H9 (cell line): ENCODE data around the gene NIM1K. TPM values are rescaled to one million over a fixed set of nuclear protein-coding genes. Genes with fewer than 3 reads are reported as not detected.

Experiments used
- DNase-seq: peaks from one replicate; pipeline ENCODE4 v3.0.0-alpha.2; 2017
- H2AFZ ChIP-seq: one replicate; pipeline ENCODE4 v1.6.1; 2013; ENCODE audit warnings: mild to moderate bottlenecking, low read length, control low read depth, moderate library complexity
- H2AK5ac ChIP-seq: 2 replicates; pipeline ENCODE4 v1.6.1; 2013; ENCODE audit warnings: low read length, control low read depth, mixed read lengths; ENCODE audit not compliant: insufficient read length
- H2BK120ac ChIP-seq: one replicate; pipeline ENCODE4 v1.6.1; 2013; ENCODE audit warnings: low read depth, mild to moderate bottlenecking, low read length, control low read depth, inconsistent platforms; ENCODE audit not compliant: poor library complexity, severe bottlenecking
- H2BK12ac ChIP-seq: 2 replicates; pipeline ENCODE4 v1.6.1; 2013; ENCODE audit warnings: low read length, control low read depth, mixed read lengths, low read depth; ENCODE audit not compliant: insufficient read length
- H2BK15ac ChIP-seq: 2 replicates; pipeline ENCODE4 v1.6.1; 2013; ENCODE audit warnings: low read depth, low read length, control low read depth
- H2BK20ac ChIP-seq: one replicate; pipeline ENCODE4 v1.6.1; 2013; ENCODE audit warnings: low read depth, mild to moderate bottlenecking, low read length, control low read depth, inconsistent platforms; ENCODE audit not compliant: poor library complexity, severe bottlenecking
- H2BK5ac ChIP-seq: 2 replicates; pipeline ENCODE4 v1.6.1; 2013; ENCODE audit warnings: low read length, control low read depth, mixed read lengths; ENCODE audit not compliant: insufficient read length
- H3K14ac ChIP-seq: 2 replicates; pipeline ENCODE4 v1.6.1; 2013; ENCODE audit warnings: low read length, control low read depth; ENCODE audit not compliant: insufficient read depth
- H3K18ac ChIP-seq: 2 replicates; pipeline ENCODE4 v1.6.1; 2013; ENCODE audit warnings: low read depth, mild to moderate bottlenecking, mixed read lengths, low read length, control low read depth; ENCODE audit not compliant: insufficient read length
- H3K23ac ChIP-seq: 2 replicates; pipeline ENCODE4 v1.6.1; 2013; ENCODE audit warnings: low read length, control low read depth, mixed read lengths, low read depth; ENCODE audit not compliant: insufficient read length
- H3K23me2 ChIP-seq: 2 replicates; pipeline ENCODE4 v1.6.1; 2013; ENCODE audit warnings: low read depth, mild to moderate bottlenecking, mixed read lengths, low read length, control low read depth; ENCODE audit not compliant: insufficient read length, poor library complexity, severe bottlenecking
- H3K27ac ChIP-seq: 2 replicates; pipeline ENCODE4 v1.5.1; 2013; ENCODE audit warnings: low read length, control low read depth, mixed read lengths, low read depth; ENCODE audit not compliant: insufficient read length
- H3K27me3 ChIP-seq: 2 replicates; pipeline ENCODE4 v1.6.1; 2013; ENCODE audit warnings: low read length, control low read depth, inconsistent platforms; ENCODE audit not compliant: insufficient read depth
- H3K4ac ChIP-seq: 2 replicates; pipeline ENCODE4 v1.6.1; 2013; ENCODE audit warnings: low read depth, mild to moderate bottlenecking, control low read depth, inconsistent platforms, low read length, moderate library complexity
- H3K4me1 ChIP-seq: 2 replicates; pipeline ENCODE4 v1.6.1; 2013; ENCODE audit warnings: low read length, control low read depth, inconsistent platforms; ENCODE audit not compliant: insufficient read depth
- H3K4me2 ChIP-seq: 2 replicates; pipeline ENCODE4 v1.6.1; 2013; ENCODE audit warnings: low read length, control low read depth, mixed read lengths; ENCODE audit not compliant: insufficient read length, insufficient read depth
- H3K56ac ChIP-seq: 2 replicates; pipeline ENCODE4 v1.6.1; 2013; ENCODE audit warnings: low read depth, mild to moderate bottlenecking, mixed read lengths, low read length, control low read depth; ENCODE audit not compliant: insufficient read length
- H3K79me1 ChIP-seq: 2 replicates; pipeline ENCODE4 v1.6.1; 2013; ENCODE audit warnings: low read depth, mild to moderate bottlenecking, moderate library complexity, low read length, control low read depth, inconsistent platforms; ENCODE audit not compliant: insufficient read depth, poor library complexity, severe bottlenecking
- H3K79me2 ChIP-seq: 2 replicates; pipeline ENCODE4 v1.6.1; 2013; ENCODE audit warnings: low read length, control low read depth, inconsistent platforms; ENCODE audit not compliant: insufficient read depth
- H3K9ac ChIP-seq: 2 replicates; pipeline ENCODE4 v1.6.1; 2013; ENCODE audit warnings: low read length, control low read depth, mixed read lengths; ENCODE audit not compliant: insufficient read length; ENCODE audit errors: extremely low read depth
- H3K9me3 ChIP-seq: one replicate; pipeline ENCODE4 v1.6.1; 2013; ENCODE audit warnings: low read depth, low read length, inconsistent platforms; ENCODE audit not compliant: control insufficient read depth
- H3T11ph ChIP-seq: one replicate; pipeline ENCODE4 v1.6.1; 2013; ENCODE audit warnings: mild to moderate bottlenecking, low read length, control low read depth, inconsistent platforms
- H4K20me1 ChIP-seq: one replicate; pipeline ENCODE4 v1.6.1; 2013; ENCODE audit not compliant: control insufficient read depth, insufficient read length, insufficient read depth
- H4K5ac ChIP-seq: 2 replicates; pipeline ENCODE4 v1.6.1; 2013; ENCODE audit warnings: low read depth, mild to moderate bottlenecking, mixed read lengths, low read length, control low read depth; ENCODE audit not compliant: insufficient read length
- H4K8ac ChIP-seq: replicated peaks from 2 replicates; pipeline ENCODE4 v1.6.1; 2013; ENCODE audit warnings: low read length, control low read depth, mixed read lengths, low read depth; ENCODE audit not compliant: insufficient read length
- H4K91ac ChIP-seq: 2 replicates; pipeline ENCODE4 v1.6.1; 2013; ENCODE audit warnings: low read depth, mild to moderate bottlenecking, moderate library complexity, mixed read lengths, low read length, control low read depth; ENCODE audit not compliant: insufficient read length
- H3K27ac Mint-ChIP-seq, 3 experiments: 2 replicates in 2 of 3; 3 replicates in 1 of 3; pipeline ENCODE4 v1.8.0; 2020 to 2021; ENCODE audit warnings: mixed read lengths in 3 of 3, mild to moderate bottlenecking in 1 of 3, moderate library complexity in 1 of 3
- H3K27me3 Mint-ChIP-seq: 2 replicates; pipeline ENCODE4 v1.8.0; 2021; ENCODE audit warnings: low read depth, mild to moderate bottlenecking, moderate library complexity, mixed read lengths
- H3K36me3 Mint-ChIP-seq, 3 experiments: 2 replicates in 2 of 3; 3 replicates in 1 of 3; pipeline ENCODE4 v1.8.0; 2020 to 2021; ENCODE audit warnings: low read depth in 3 of 3, mixed read lengths in 3 of 3; ENCODE audit not compliant: insufficient read depth in 1 of 3
- H3K4me1 Mint-ChIP-seq, 2 experiments: 2 replicates each; pipeline ENCODE4 v1.8.0; 2020; ENCODE audit warnings: mixed read lengths in 2 of 2
- H3K4me3 Mint-ChIP-seq, 2 experiments: 2 replicates in 1 of 2; 3 replicates in 1 of 2; pipeline ENCODE4 v1.8.0; 2020 to 2021; ENCODE audit warnings: mild to moderate bottlenecking in 2 of 2, mixed read lengths in 2 of 2, moderate library complexity in 1 of 2
- H3K9me3 Mint-ChIP-seq, 2 experiments: 2 replicates in 1 of 2; 3 replicates in 1 of 2; pipeline ENCODE4 v1.8.0; 2020; ENCODE audit warnings: mild to moderate bottlenecking in 2 of 2, mixed read lengths in 2 of 2, moderate library complexity in 1 of 2
- WGBS: extraction: QIAGEN DNeasy Blood & Tissue Kit; methylation state at CpG from one replicate; pipeline ENCODE4 v1.1.7; 2013; ENCODE audit warnings: missing lambda C conversion rate, low lambda C conversion rate, mixed read lengths; ENCODE audit not compliant: insufficient read length; ENCODE audit errors: extremely low coverage; 5-methylcytosine and 5-hydroxymethylcytosine counted together
- total RNA-seq: library from RNA; stranded (reverse); gene quantifications from 2 replicates; pipeline ENCODE4 v1.2.1, GENCODE V29; 2021
- TF ChIP-seq, protein P1 (sequence below): fragments of 200-600 bp; sonication (generic); conservative IDR thresholded peaks from 3 replicates; pipeline ENCODE4 v1.8.0; 2021; ENCODE audit warnings: antibody characterized with exemption, mild to moderate bottlenecking

The NIM1K gene
- total RNA-seq, 1 experiment from 2014 or later: 0.07 TPM

DNA sequence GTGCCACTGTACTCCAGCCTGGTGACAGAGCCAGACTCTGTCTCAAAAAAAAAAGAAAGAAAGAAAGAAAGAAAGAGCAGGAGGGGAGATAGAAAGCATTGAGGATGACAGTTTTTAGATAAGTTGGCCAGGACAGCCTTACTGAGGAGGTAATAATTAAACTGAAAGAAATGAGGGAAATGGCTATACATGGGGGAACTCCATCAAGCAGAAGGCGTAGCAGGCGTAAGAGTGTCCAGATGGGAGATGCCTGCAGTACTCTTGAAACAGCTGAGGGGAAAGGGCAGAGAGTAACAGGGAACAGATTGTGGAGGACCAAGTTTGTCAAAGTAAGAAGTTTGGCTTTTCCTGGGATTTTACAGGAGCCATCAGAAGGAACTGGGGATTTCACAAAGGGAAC lies 63.7 kb downstream of the NIM1K start:
- Histone ChIP-seq H2BK20ac (no peak overlapping the region), H2BK5ac (no peak overlapping the region), H3K9me3 (no peaks in the 10 kb centered on the region), H4K20me1 (no peaks in the 10 kb centered on the region), H4K8ac (no peak overlapping the region), H3K79me1 (no peaks in the 10 kb centered on the region), H3K23ac (no peak overlapping the region), H3K18ac (no peak overlapping the region), H3K9ac (no peak overlapping the region), H2AFZ (no peak overlapping the region), H3K56ac (no peak overlapping the region), H2BK120ac (no peak overlapping the region), H3K23me2 (no peaks in the 10 kb centered on the region), H3K14ac (no peak overlapping the region), H3T11ph (no peak overlapping the region), H2BK15ac (no peak overlapping the region), H2AK5ac (no peak overlapping the region), H3K27me3 (no peaks in the 10 kb centered on the region), H3K27ac (no peak overlapping the region), H3K4me2 (no peak overlapping the region), H4K5ac (no peak overlapping the region), H3K4ac (no peak overlapping the region), H2BK12ac (no peak overlapping the region), H3K79me2 (no peaks in the 10 kb centered on the region), H4K91ac (no peak overlapping the region), H3K4me1 (no peaks in the 10 kb centered on the region)
- Mint-ChIP-seq H3K27ac (no peak overlapping the region; a peak in 1 of 7 replicates), H3K9me3 (no peaks in the 10 kb centered on the region; a peak in 1 of 5 replicates), H3K4me3 (no peak overlapping the region), H3K27me3 (peaks cover 7% of the 10 kb centered on the region; the same call in 1 of the 2 replicates), H3K36me3 (no peaks in the 10 kb centered on the region), H3K4me1 (no peaks in the 10 kb centered on the region)
- TF ChIP-seq, protein P1, sequence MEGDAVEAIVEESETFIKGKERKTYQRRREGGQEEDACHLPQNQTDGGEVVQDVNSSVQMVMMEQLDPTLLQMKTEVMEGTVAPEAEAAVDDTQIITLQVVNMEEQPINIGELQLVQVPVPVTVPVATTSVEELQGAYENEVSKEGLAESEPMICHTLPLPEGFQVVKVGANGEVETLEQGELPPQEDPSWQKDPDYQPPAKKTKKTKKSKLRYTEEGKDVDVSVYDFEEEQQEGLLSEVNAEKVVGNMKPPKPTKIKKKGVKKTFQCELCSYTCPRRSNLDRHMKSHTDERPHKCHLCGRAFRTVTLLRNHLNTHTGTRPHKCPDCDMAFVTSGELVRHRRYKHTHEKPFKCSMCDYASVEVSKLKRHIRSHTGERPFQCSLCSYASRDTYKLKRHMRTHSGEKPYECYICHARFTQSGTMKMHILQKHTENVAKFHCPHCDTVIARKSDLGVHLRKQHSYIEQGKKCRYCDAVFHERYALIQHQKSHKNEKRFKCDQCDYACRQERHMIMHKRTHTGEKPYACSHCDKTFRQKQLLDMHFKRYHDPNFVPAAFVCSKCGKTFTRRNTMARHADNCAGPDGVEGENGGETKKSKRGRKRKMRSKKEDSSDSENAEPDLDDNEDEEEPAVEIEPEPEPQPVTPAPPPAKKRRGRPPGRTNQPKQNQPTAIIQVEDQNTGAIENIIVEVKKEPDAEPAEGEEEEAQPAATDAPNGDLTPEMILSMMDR: no peak
- DNase-seq: no peak
- WGBS: no CpG with 5 or more reads among the region's 2 CpGs
